Measurements from ENCODE around the gene P4HA1.

- no peak for TF ChIP-seq CTCF (conservative IDR thresholded peaks at IDR 0.05; ENCODE audit: low read length)
- TF ChIP-seq EZH2phosphoT487 (IDR thresholded peaks at IDR 0.05; ENCODE audit: borderline replicate concordance, low read depth, low read length) = no peak
Observed at GRCh38 chr10:73043319-73043718, 53.3 kb downstream of the P4HA1 start.

Measured in OCI-LY7 (cell line).